Limb (tissue), 2 donors: ENCODE data around the gene DNAI7.

Experiments
- DNase-seq, 2 donors: peaks; one replicate each; pipeline ENCODE4 v3.0.0-alpha.2; 2016; ENCODE audit errors: extremely low spot score in 2 of 2

DNAI7 gene

GRCh38 chr12:25195056-25195971 is at the start of gene DNAI7, which contains the start of gene ETFRF1:
Gene DNAI7, minus strand, starts transcription at chr12:25195160. Its CDS starts 82 bp downstream, at chr12:25195078.
Gene ETFRF1, plus strand, starts transcription at chr12:25195237. Its CDS starts 8,720 bp downstream, at chr12:25203957.
- DNase-seq = peak; percentile 99

DNA sequence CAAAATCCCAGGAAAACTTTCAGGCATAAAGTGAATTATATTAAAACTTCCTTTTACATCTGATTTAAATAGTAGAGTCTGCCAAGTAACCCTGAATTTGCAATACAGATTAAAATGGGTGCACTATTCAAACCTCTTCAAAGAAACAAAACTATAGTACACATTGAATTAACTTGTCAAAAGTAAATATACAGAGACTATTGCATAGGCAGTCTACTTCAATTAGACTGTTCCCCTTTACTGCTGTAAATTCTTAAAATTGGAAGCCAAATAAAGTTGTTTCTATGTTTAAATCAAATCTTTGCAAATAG is 48.7 kb upstream of the DNAI7 start:
- no peak for DNase-seq

GRCh38 chr12:25242981-25243679 is 48.2 kb upstream of the DNAI7 start:
- no peak for DNase-seq

GRCh38 chr12:25241167-25242020 is 46.4 kb upstream of the DNAI7 start:
- DNase-seq = peak in 1 of 2 donors; percentile 66

DNA sequence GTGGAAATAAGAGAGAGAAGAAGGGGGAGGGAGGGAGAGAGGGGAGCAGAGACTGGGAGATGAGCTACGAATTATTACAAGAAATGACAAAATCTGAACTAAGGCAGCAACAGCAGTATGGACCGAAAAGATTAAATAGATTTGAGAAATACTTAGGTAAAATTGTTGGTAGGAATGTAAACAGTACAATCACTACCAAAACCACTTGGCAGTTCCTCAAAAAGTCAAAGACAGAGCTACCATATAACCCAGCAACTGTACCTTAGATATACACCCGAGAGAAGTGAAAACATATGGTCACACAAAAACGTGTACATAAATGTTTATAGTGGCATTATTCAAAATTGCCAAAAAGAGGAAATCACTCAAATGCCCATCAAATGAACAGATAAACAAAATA is 41.7 kb upstream of the DNAI7 start:
- DNase-seq = no peak

DNA sequence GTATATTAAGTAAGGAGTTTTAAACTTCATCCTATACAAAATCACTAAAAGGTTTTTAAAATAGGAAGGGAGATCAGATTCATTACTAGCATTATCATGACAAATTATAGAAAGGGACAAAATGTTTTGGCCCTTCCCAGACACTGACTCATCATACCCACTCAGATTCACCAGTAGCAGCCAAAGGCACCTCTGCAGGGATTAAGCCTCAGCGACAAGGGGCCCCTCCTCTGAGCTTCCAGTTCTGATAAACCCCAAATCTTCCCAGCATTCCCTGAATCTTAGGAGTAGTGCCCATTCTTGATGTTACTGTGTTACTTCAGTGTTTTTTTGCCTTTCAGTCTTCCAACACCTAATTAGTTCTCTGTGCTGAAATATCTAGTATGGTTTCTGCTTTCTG is 41.2 kb upstream of the DNAI7 start:
- no peak for DNase-seq

DNA sequence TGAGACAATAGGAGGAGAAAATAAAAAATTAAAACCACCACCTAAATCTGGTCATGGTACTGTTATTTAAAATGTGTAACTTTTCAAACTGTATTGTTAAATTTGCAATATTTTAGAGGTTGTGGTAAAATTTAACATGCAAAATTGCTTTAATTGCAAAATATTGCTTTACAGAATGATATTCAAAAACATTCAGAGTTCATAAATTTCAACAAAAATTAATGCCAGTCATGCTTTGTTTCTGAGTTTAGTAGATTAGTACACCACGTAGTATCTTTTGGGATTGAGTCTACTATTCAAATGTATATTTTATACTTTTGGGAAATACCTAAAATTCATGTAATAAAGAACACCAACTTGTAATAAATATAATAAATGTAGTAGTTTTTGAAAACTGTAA is 18.4 kb upstream of the DNAI7 start:
- DNase-seq = no peak

DNA sequence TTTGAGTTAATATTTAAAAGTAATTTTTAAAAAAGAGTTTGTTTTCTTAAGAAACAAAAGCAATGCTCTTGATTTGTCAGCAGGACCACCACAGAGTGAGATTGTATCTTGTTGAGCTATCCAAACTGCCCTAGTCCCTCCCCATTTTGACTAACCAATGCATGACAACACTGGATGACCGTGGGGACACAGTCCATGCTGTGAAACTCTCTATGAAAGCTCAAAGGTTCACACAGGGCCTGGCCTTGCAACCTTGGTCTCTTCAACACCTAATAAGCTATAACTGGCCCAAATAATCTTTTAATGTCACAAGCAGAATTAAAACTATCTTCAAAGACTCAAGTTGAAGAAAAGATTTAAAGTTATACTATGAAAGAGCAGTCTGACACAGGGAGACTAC is 13.6 kb upstream of the DNAI7 start:
- DNase-seq = no peak

GRCh38 chr12:25207846-25208245 is 12.9 kb upstream of the DNAI7 start:
- no peak for DNase-seq

DNA sequence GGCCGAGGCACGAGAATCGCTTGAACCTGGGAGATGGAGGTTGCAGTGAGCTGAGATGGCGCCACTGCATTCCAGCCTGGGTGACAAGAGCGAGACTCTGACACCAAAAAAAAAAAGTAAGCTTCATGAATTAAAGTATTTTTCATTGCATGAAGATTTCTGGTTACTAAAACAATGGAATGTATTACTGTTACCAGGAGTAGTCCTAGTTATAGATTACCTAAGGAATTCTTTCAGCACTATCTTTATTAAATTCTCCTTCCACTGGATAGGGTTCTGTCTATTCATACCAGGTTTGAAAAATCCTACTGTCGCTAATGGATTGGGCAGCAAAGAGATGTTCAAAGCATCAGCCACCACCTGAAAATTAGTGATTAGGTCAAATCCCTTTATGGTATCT is 12.5 kb upstream of the DNAI7 start:
- DNase-seq = no peak

- no peak for DNase-seq
Measured at GRCh38 chr12:25202137-25202536, 7.2 kb upstream of the DNAI7 start.

GRCh38 chr12:25200703-25201102 is 5.7 kb upstream of the DNAI7 start:
- DNase-seq = no peak

DNA sequence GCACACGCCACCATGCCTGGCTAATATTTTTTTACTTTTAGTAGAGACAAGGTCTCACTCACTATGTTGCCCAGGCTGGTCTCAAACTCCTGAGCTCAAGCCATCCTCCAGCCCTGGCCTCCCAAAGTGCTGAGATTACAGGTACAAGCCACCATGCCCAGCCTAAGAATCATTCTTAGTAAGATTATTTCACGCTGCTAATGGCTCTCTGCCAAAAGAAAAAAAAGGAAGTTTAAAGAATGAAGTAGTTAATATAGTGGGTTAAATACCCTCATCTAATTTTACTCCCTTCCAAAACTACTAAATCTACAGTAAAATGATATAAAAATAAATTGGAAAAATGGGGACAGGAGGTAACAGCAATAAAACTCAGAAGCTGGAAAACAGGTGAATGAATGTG is 2.6 kb upstream of the DNAI7 start:
- no peak for DNase-seq

GRCh38 chr12:25194722-25195055 is 271 bp downstream of the DNAI7 start:
- DNase-seq = no peak

- peak in 1 of 2 donors; percentile 33 for DNase-seq
Measured at GRCh38 chr12:25194214-25194613, 746 bp downstream of the DNAI7 start.

DNA sequence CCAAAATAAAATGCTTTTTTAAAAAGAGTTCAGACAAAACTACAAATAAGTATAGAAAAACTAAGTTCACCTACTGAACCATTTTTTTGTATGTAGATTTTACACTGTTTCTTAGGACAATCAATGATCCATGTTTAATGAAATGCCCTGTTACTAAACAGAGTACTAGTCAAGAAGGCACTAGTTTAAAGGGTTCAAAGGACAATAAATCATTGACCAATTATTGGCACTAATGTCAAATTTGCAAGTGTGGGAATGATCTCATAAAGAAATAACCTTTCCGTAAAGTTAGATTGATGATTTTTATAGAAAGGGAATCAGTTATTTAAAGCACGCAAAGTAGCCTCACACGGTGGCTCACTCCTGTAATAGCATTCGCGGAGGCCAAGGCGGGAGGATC is 4.2 kb downstream of the DNAI7 start:
- no peak for DNase-seq

DNA sequence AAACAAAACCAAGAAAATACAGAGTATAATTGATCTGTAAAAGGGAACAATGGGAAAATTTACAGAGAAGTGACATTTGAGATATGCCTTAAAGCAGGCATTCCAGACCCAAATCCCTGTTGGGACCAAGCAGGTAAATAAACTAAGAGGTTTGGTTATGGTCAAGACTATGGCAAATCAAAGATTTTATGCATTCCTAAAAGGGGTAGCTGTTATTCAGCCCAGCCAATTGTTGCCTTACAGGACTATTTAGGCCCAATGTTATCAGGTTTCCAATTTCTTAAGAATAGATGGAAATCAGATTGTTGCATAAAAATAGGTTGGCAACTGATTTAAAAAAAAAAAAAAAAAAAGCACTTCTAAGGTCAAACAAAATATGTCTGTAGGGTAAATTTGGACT is 5.3 kb downstream of the DNAI7 start:
- no peak for DNase-seq

DNA sequence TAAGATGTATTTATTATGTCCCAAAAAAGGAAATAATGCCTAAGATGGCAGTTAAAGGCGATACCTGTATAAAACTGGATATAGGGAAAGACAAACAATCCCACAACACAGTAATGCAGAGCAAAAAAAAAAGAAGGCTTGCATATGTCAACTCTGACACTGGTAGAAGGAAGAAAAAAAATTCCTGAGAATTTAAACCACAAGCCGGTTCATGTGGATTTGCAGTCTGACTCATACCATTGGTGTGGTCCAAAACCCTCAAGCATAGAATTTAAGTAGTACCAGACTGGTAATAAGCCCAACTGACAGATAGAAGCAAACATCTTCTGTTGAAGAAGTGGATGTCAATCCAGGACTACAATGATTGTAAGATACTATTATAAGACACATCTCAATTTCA is 7.2 kb downstream of the DNAI7 start:
- no peak for DNase-seq

DNA sequence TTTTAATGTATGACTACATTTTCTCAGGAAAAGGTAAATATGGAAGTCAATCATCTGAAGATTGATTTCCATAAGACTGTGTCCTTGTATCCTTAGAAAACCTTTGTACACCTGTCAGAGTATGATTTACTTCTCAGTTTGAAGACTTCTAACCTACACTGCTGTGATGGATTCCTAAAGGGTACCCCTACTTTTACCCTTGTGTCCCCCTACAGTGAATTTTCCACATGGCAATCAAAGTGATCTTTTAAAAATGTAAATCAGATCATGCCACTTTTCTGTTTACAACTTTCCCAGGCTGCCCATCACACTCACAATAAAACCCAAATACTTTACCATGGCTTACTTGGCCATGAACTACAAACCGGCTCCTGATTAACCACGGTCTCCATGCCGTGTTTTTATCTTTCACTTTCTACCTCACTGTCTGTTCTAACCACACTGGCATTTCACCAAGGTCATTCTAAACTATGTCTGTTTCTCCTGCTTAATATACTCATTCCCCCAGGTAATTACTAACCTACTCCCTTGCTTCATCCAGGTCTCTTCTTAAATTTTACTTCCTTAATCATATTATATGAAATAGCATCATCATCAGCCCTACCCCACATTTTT is 8.1 kb downstream of the DNAI7 start:
- DNase-seq = no peak

GRCh38 chr12:25186038-25186787 is 8.7 kb downstream of the DNAI7 start:
- no peak for DNase-seq

GRCh38 chr12:25184132-25184531 is 10.8 kb downstream of the DNAI7 start:
- no peak for DNase-seq
